ENCODE results near the gene RXRB. TPM values are rescaled to one million over a fixed set of nuclear protein-coding genes. Genes with fewer than 3 reads are reported as not detected.

The RXRB gene
- total RNA-seq, 1 donor from 2014 or later: 46.5 TPM

GRCh38 chr6:33168639-33169038, 31.8 kb downstream of the RXRB start:
- no peak overlapping the region for H3K4me3 Mint-ChIP-seq (ENCODE audit: unreplicated experiment)
- peak; percentile 24 for DNase-seq (ENCODE audit: low spot score)
- H3K27me3 Mint-ChIP-seq (ENCODE audit: low read depth): peaks cover 2% of the 10 kb centered on the region
- H3K4me1 Mint-ChIP-seq (ENCODE audit: low read depth): no peaks in the 10 kb centered on the region
- H3K9me3 Mint-ChIP-seq (ENCODE audit: low read depth): no peaks in the 10 kb centered on the region
- H3K27ac Mint-ChIP-seq (ENCODE audit: unreplicated experiment): no peak overlapping the region
- TF ChIP-seq CTCF (IDR thresholded peaks at IDR 0.05): no peak
- no peaks in the 10 kb centered on the region for H3K36me3 Mint-ChIP-seq (ENCODE audit: low read depth)

GRCh38 chr6:33168284-33168601, 32.2 kb downstream of the RXRB start:
- H3K9me3 Mint-ChIP-seq (ENCODE audit: low read depth): no peaks in the 10 kb centered on the region
- H3K27ac Mint-ChIP-seq (ENCODE audit: unreplicated experiment): no peak overlapping the region
- DNase-seq (ENCODE audit: low spot score): no peak
- peaks cover 2% of the 10 kb centered on the region for H3K27me3 Mint-ChIP-seq (ENCODE audit: low read depth)
- no peaks in the 10 kb centered on the region for H3K36me3 Mint-ChIP-seq (ENCODE audit: low read depth)
- H3K4me3 Mint-ChIP-seq (ENCODE audit: unreplicated experiment): no peak overlapping the region
- no peaks in the 10 kb centered on the region for H3K4me1 Mint-ChIP-seq (ENCODE audit: low read depth)
- no peak for TF ChIP-seq CTCF (IDR thresholded peaks at IDR 0.05)

- Mint-ChIP-seq H3K4me1 (ENCODE audit: low read depth) (no peaks in the 10 kb centered on the region), H3K36me3 (ENCODE audit: low read depth) (no peaks in the 10 kb centered on the region), H3K27me3 (ENCODE audit: low read depth) (peaks cover 2% of the 10 kb centered on the region), H3K27ac (ENCODE audit: unreplicated experiment) (no peak overlapping the region), H3K9me3 (ENCODE audit: low read depth) (no peaks in the 10 kb centered on the region), H3K4me3 (ENCODE audit: unreplicated experiment) (no peak overlapping the region)
- no peak for TF ChIP-seq CTCF (IDR thresholded peaks at IDR 0.05)
- no peak for DNase-seq (ENCODE audit: low spot score)
These were observed 32.8 kb downstream of the RXRB start for GRCh38 chr6:33167374-33168283.

GRCh38 chr6:33166811-33167210, 33.7 kb downstream of the RXRB start:
- Mint-ChIP-seq H3K4me1 (ENCODE audit: low read depth) (peaks cover 6% of the 10 kb centered on the region), H3K4me3 (ENCODE audit: unreplicated experiment) (no peak overlapping the region), H3K9me3 (ENCODE audit: low read depth) (no peaks in the 10 kb centered on the region), H3K27ac (ENCODE audit: unreplicated experiment) (no peak overlapping the region), H3K36me3 (ENCODE audit: low read depth) (no peaks in the 10 kb centered on the region), H3K27me3 (ENCODE audit: low read depth) (peaks cover 2% of the 10 kb centered on the region)
- no peak for TF ChIP-seq CTCF (IDR thresholded peaks at IDR 0.05)
- DNase-seq (ENCODE audit: low spot score): peak; percentile 90

GRCh38 chr6:33166363-33166762, 34.1 kb downstream of the RXRB start:
- Mint-ChIP-seq H3K36me3 (ENCODE audit: low read depth) (no peaks in the 10 kb centered on the region), H3K4me1 (ENCODE audit: low read depth) (peaks cover 11% of the 10 kb centered on the region), H3K27me3 (ENCODE audit: low read depth) (peaks cover 2% of the 10 kb centered on the region), H3K27ac (ENCODE audit: unreplicated experiment) (no peak overlapping the region), H3K9me3 (ENCODE audit: low read depth) (no peaks in the 10 kb centered on the region), H3K4me3 (ENCODE audit: unreplicated experiment) (no peak overlapping the region)
- no peak for TF ChIP-seq CTCF (IDR thresholded peaks at IDR 0.05)
- no peak for DNase-seq (ENCODE audit: low spot score)
